Measurements from ENCODE around the gene SLC35A5. TPM values are rescaled to one million over a fixed set of nuclear protein-coding genes. Genes with fewer than 3 reads are reported as not detected.

Gene SLC35A5
- total RNA-seq, 2 experiments from 2014 or later = 21.7 to 28.1 TPM

GRCh38 chr3:112610121-112610520, 48.3 kb downstream of the SLC35A5 start:
- no peak overlapping the region for H3K27ac Mint-ChIP-seq
- DNase-seq = no peak
- POLR2A ChIA-PET = no interaction called here

GRCh38 chr3:112611752-112612515, 50.1 kb downstream of the SLC35A5 start:
- no peak overlapping the region for H3K27ac Mint-ChIP-seq
- H3K4me1 Mint-ChIP-seq = no peaks in the 10 kb centered on the region
- ChIA-PET CTCF (interaction anchor here (0.6 to 1.2 kb wide), 7 partner anchors 9 to 501 kb away, joined by 3 to 8 read pairs (median 3); partner anchors contain the start of gene SLC9C1), POLR2A (interaction anchor here (0.5 kb wide), 1 partner anchor 457 kb away, joined by 3 read pairs; no protein-coding TSS in a partner anchor)
- H3K36me3 Mint-ChIP-seq (ENCODE audit: low read depth) = no peaks in the 10 kb centered on the region
- no peak for DNase-seq
- no peaks in the 10 kb centered on the region for H3K9me3 Mint-ChIP-seq
- H3K27me3 Mint-ChIP-seq = peaks cover 19% of the 10 kb centered on the region
- H3K4me3 Mint-ChIP-seq = no peak overlapping the region

More at GRCh38 chr3:112610121-112610520, 48.3 kb downstream of the SLC35A5 start:
- H3K4me1 Mint-ChIP-seq = peaks cover 5% of the 10 kb centered on the region
- CTCF ChIA-PET = interaction anchor here (0.6 kb wide), 1 partner anchor 69 kb away, joined by 3 read pairs; no protein-coding TSS in a partner anchor
- no peaks in the 10 kb centered on the region for H3K36me3 Mint-ChIP-seq (ENCODE audit: low read depth)
- H3K4me3 Mint-ChIP-seq = no peak overlapping the region
- no peaks in the 10 kb centered on the region for H3K9me3 Mint-ChIP-seq
- peaks cover 23% of the 10 kb centered on the region for H3K27me3 Mint-ChIP-seq

GRCh38 chr3:112615989-112616731, 54.3 kb downstream of the SLC35A5 start:
- no peaks in the 10 kb centered on the region for H3K9me3 Mint-ChIP-seq
- POLR2A ChIA-PET = no interaction called here
- no peak overlapping the region for H3K27ac Mint-ChIP-seq

GRCh38 chr3:112617285-112617684, 55.4 kb downstream of the SLC35A5 start:
- peaks cover 2% of the 10 kb centered on the region for H3K27me3 Mint-ChIP-seq

More at GRCh38 chr3:112615989-112616731, 54.3 kb downstream of the SLC35A5 start:
- no peaks in the 10 kb centered on the region for H3K4me1 Mint-ChIP-seq
- peaks cover 3% of the 10 kb centered on the region for H3K27me3 Mint-ChIP-seq
- H3K4me3 Mint-ChIP-seq = no peak overlapping the region
- no peak for DNase-seq
- CTCF ChIA-PET = interaction anchor here (0.6 to 1.0 kb wide), 3 partner anchors 13 to 352 kb away, joined by 3 read pairs; no protein-coding TSS in a partner anchor
- no peaks in the 10 kb centered on the region for H3K36me3 Mint-ChIP-seq (ENCODE audit: low read depth)

GRCh38 chr3:112619295-112619694, 57.5 kb downstream of the SLC35A5 start:
- no peak for DNase-seq
- no peaks in the 10 kb centered on the region for H3K4me1 Mint-ChIP-seq
- H3K4me3 Mint-ChIP-seq = no peak overlapping the region
- POLR2A ChIA-PET = no interaction called here
- H3K36me3 Mint-ChIP-seq (ENCODE audit: low read depth) = no peaks in the 10 kb centered on the region
- no peaks in the 10 kb centered on the region for H3K9me3 Mint-ChIP-seq
- no peak overlapping the region for H3K27ac Mint-ChIP-seq
- peaks cover 7% of the 10 kb centered on the region for H3K27me3 Mint-ChIP-seq
- CTCF ChIA-PET = no interaction called here

More at GRCh38 chr3:112617285-112617684, 55.4 kb downstream of the SLC35A5 start:
- Mint-ChIP-seq H3K36me3 (ENCODE audit: low read depth) (no peaks in the 10 kb centered on the region), H3K4me3 (no peak overlapping the region), H3K4me1 (no peaks in the 10 kb centered on the region), H3K27ac (no peak overlapping the region), H3K9me3 (no peaks in the 10 kb centered on the region)
- CTCF ChIA-PET = interaction anchor here (1.0 kb wide), 1 partner anchor 14 kb away, joined by 3 read pairs; no protein-coding TSS in a partner anchor
- POLR2A ChIA-PET = no interaction called here
- DNase-seq = no peak

- no peak overlapping the region for H3K4me3 Mint-ChIP-seq
Measured at GRCh38 chr3:112623213-112623612, 61.4 kb downstream of the SLC35A5 start.

GRCh38 chr3:112623717-112624116, 61.9 kb downstream of the SLC35A5 start:
- no peaks in the 10 kb centered on the region for H3K9me3 Mint-ChIP-seq
- no peaks in the 10 kb centered on the region for H3K4me1 Mint-ChIP-seq
- ChIA-PET CTCF (interaction anchor here (1.0 kb wide), 1 partner anchor 9 kb away, joined by 4 read pairs; no protein-coding TSS in a partner anchor), POLR2A (no interaction called here)
- H3K4me3 Mint-ChIP-seq = no peak overlapping the region
- peaks cover 10% of the 10 kb centered on the region for H3K27me3 Mint-ChIP-seq
- no peaks in the 10 kb centered on the region for H3K36me3 Mint-ChIP-seq (ENCODE audit: low read depth)
- DNase-seq = no peak
- H3K27ac Mint-ChIP-seq = no peak overlapping the region

More at GRCh38 chr3:112623213-112623612, 61.4 kb downstream of the SLC35A5 start:
- ChIA-PET POLR2A (no interaction called here), CTCF (interaction anchor here (1.0 kb wide), 1 partner anchor 9 kb away, joined by 4 read pairs; no protein-coding TSS in a partner anchor)
- H3K27ac Mint-ChIP-seq = no peak overlapping the region
- peaks cover 10% of the 10 kb centered on the region for H3K27me3 Mint-ChIP-seq
- no peaks in the 10 kb centered on the region for H3K36me3 Mint-ChIP-seq (ENCODE audit: low read depth)
- DNase-seq = no peak
- no peaks in the 10 kb centered on the region for H3K9me3 Mint-ChIP-seq
- H3K4me1 Mint-ChIP-seq = no peaks in the 10 kb centered on the region

GRCh38 chr3:112627419-112627818, 65.6 kb downstream of the SLC35A5 start:
- Mint-ChIP-seq H3K9me3 (no peaks in the 10 kb centered on the region), H3K4me1 (no peaks in the 10 kb centered on the region), H3K27me3 (peaks cover 10% of the 10 kb centered on the region), H3K36me3 (ENCODE audit: low read depth) (no peaks in the 10 kb centered on the region), H3K27ac (no peak overlapping the region), H3K4me3 (no peak overlapping the region)
- ChIA-PET POLR2A (no interaction called here), CTCF (interaction anchor here (0.6 to 3.2 kb wide), 2 partner anchors 16 to 492 kb away, joined by 3 to 13 read pairs; no protein-coding TSS in a partner anchor)
- no peak for DNase-seq

- H3K36me3 Mint-ChIP-seq (ENCODE audit: low read depth) = no peaks in the 10 kb centered on the region
- peaks cover 10% of the 10 kb centered on the region for H3K27me3 Mint-ChIP-seq
- ChIA-PET CTCF (interaction anchor here (0.6 to 3.2 kb wide), 3 partner anchors 15 to 491 kb away, joined by 3 to 13 read pairs (median 3); no protein-coding TSS in a partner anchor), POLR2A (no interaction called here)
- no peak for DNase-seq
- no peak overlapping the region for H3K27ac Mint-ChIP-seq
- H3K4me1 Mint-ChIP-seq = no peaks in the 10 kb centered on the region
- H3K4me3 Mint-ChIP-seq = no peak overlapping the region
- no peaks in the 10 kb centered on the region for H3K9me3 Mint-ChIP-seq
Measured at GRCh38 chr3:112627919-112628466, 66.1 kb downstream of the SLC35A5 start.

GRCh38 chr3:112629425-112629824, 67.6 kb downstream of the SLC35A5 start:
- Mint-ChIP-seq H3K27ac (no peak overlapping the region), H3K36me3 (ENCODE audit: low read depth) (no peaks in the 10 kb centered on the region), H3K27me3 (peaks cover 7% of the 10 kb centered on the region), H3K4me3 (no peak overlapping the region), H3K4me1 (no peaks in the 10 kb centered on the region), H3K9me3 (no peaks in the 10 kb centered on the region)
- ChIA-PET POLR2A (no interaction called here), CTCF (interaction anchor here (0.6 to 1.6 kb wide), 3 partner anchors 13 to 1274 kb away, joined by 3 to 5 read pairs (median 4); no protein-coding TSS in a partner anchor)
- DNase-seq = no peak

GRCh38 chr3:112631257-112631656, 69.4 kb downstream of the SLC35A5 start:
- Mint-ChIP-seq H3K9me3 (no peaks in the 10 kb centered on the region), H3K36me3 (ENCODE audit: low read depth) (no peaks in the 10 kb centered on the region), H3K4me3 (no peak overlapping the region), H3K27ac (no peak overlapping the region), H3K4me1 (peaks cover 3% of the 10 kb centered on the region), H3K27me3 (peaks cover 3% of the 10 kb centered on the region)
- no peak for DNase-seq
- CTCF ChIA-PET = interaction anchor here (0.6 to 5.2 kb wide), 3 partner anchors 9 to 360 kb away, joined by 3 to 28 read pairs (median 3); partner anchors contain the start of gene GTPBP8
- POLR2A ChIA-PET = no interaction called here

- peaks cover 6% of the 10 kb centered on the region for H3K27me3 Mint-ChIP-seq
- H3K27ac Mint-ChIP-seq = no peak overlapping the region
- H3K4me3 Mint-ChIP-seq = no peak overlapping the region
- ChIA-PET CTCF (interaction anchor here (1.0 to 5.2 kb wide), 2 partner anchors 11 to 102 kb away, joined by 3 to 28 read pairs; no protein-coding TSS in a partner anchor), POLR2A (no interaction called here)
- no peak for DNase-seq
- H3K36me3 Mint-ChIP-seq (ENCODE audit: low read depth) = no peaks in the 10 kb centered on the region
- H3K4me1 Mint-ChIP-seq = peaks cover 3% of the 10 kb centered on the region
- H3K9me3 Mint-ChIP-seq = no peaks in the 10 kb centered on the region
Measured at GRCh38 chr3:112632596-112632995, 70.8 kb downstream of the SLC35A5 start.
